Measurements from ENCODE around the gene DHRSX.
"Not testable (repeated sequence)": the region's sequence is repeated elsewhere in the genome, so short reads cannot be mapped to it uniquely, and the experiment has no call there.

DHRSX gene

DNA sequence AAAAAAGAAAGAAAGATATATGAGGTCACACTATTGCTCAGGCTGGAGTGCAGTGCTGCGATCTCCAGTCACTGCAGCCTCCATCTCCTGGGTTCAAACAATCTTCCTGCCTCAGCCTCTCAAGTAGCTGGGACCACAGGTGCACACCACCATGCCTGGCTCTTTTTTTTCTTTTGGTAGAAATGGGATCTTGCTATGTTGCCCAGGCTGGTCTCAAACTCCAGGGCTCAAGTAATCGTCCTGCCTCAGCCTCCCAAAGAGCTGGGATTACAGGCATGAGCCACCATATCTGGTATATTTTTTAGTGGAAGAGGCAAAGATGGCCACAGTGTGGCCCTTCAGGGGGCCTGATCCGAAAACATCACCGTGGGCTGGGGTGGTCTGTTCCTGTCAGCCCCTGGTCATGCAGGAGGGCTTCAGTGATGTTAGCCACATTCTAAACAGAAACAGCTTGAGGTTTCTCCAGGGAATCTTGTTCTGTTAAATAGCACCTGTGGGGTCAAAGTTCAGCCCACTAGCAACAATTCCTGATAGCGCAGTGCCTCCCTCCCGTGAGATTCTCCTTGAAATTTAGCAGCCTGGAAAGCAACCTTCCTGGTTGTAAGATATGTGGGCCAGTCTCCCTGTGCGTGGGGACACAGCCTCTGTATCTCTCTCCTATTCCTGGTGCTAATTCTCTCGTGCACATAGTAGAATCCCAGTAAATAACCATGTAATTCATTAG lies 7.3 kb upstream of the DHRSX start:
- H3K4me1 ChIP-seq (ENCODE audit: control insufficient read depth in 2 of 2, insufficient read depth in 1 of 2, low read depth in 1 of 2, low read length in 2 of 2): no peaks in the 10 kb centered on the region
- no peak overlapping the region for H4K8ac ChIP-seq (ENCODE audit: low read depth, low read length)
- H3K79me1 ChIP-seq (ENCODE audit: low read depth, low read length): no peaks in the 10 kb centered on the region
- no peak for DNase-seq (ENCODE audit: low spot score)
- H2BK15ac ChIP-seq (ENCODE audit: low read length): no peak overlapping the region
- H3K36me3 ChIP-seq (replicated peaks in 1 of 2; ENCODE audit: control insufficient read depth in 2 of 2, insufficient read depth in 2 of 2, low read length in 2 of 2): no peaks in the 10 kb centered on the region
- no peak overlapping the region for H4K91ac ChIP-seq (ENCODE audit: low read depth, low read length, poor library complexity)
- peaks cover 2 to 9% of the 10 kb centered on the region in 2 donors for H3K9me3 ChIP-seq (replicated peaks in 1 of 2; ENCODE audit: control insufficient read depth in 2 of 2, insufficient read depth in 1 of 2, low read depth in 1 of 2, low read length in 2 of 2)
- no peak overlapping the region for H2BK5ac ChIP-seq (ENCODE audit: low read length)
- no peaks in the 10 kb centered on the region for H3K27me3 ChIP-seq (ENCODE audit: control insufficient read depth in 3 of 3, insufficient read depth in 3 of 3, low read depth in 1 of 3, low read length in 3 of 3)
- H2AK5ac ChIP-seq (ENCODE audit: low read depth, low read length): no peak overlapping the region
- no CpG with 5 or more reads among the region's 8 CpGs for WGBS, 2 donors (ENCODE audit: extremely low coverage in 2 of 2, insufficient read length in 2 of 2, insufficient replicate concordance in 1 of 2)
- H3K23ac ChIP-seq (ENCODE audit: low read depth, low read length, poor library complexity): no peak overlapping the region
- H3K4me3 ChIP-seq (ENCODE audit: low read length in 2 of 2): no peak overlapping the region
- no peak overlapping the region for H2BK120ac ChIP-seq (ENCODE audit: low read depth, low read length)
- H2AFZ ChIP-seq (ENCODE audit: low read length): no peak overlapping the region
- H3K4ac ChIP-seq (ENCODE audit: low read length): no peak overlapping the region
- no peak overlapping the region for H3K27ac ChIP-seq (replicated peaks; ENCODE audit: low read length)
- H3K14ac ChIP-seq (ENCODE audit: low read length): no peak overlapping the region
- no peak overlapping the region for H3K4me2 ChIP-seq (ENCODE audit: insufficient read depth, low read length, poor library complexity, severe bottlenecking)
- no peak overlapping the region for H2BK12ac ChIP-seq (ENCODE audit: low read length)
- no peak overlapping the region for H3K18ac ChIP-seq (ENCODE audit: low read length)
- no peak overlapping the region for H3K9ac ChIP-seq (ENCODE audit: low read depth, low read length, poor library complexity)

- H2AFZ ChIP-seq (ENCODE audit: low read length): no peak overlapping the region
- no peak overlapping the region for H3K4ac ChIP-seq (ENCODE audit: low read length)
- no peak overlapping the region for H3K14ac ChIP-seq (ENCODE audit: low read length)
- no peak overlapping the region for H4K8ac ChIP-seq (ENCODE audit: low read depth, low read length)
- no peak overlapping the region for H2BK120ac ChIP-seq (ENCODE audit: low read depth, low read length)
- no peaks in the 10 kb centered on the region for H3K79me1 ChIP-seq (ENCODE audit: low read depth, low read length)
- H3K4me3 ChIP-seq (ENCODE audit: low read length in 2 of 2): no peak overlapping the region
- H2BK12ac ChIP-seq (ENCODE audit: low read length): no peak overlapping the region
- H2BK5ac ChIP-seq (ENCODE audit: low read length): no peak overlapping the region
- no peak overlapping the region for H3K18ac ChIP-seq (ENCODE audit: low read length)
- H3K4me2 ChIP-seq (ENCODE audit: insufficient read depth, low read length, poor library complexity, severe bottlenecking): no peak overlapping the region
- H3K9ac ChIP-seq (ENCODE audit: low read depth, low read length, poor library complexity): no peak overlapping the region
- no peaks in the 10 kb centered on the region for H3K27me3 ChIP-seq (ENCODE audit: control insufficient read depth in 3 of 3, insufficient read depth in 3 of 3, low read depth in 1 of 3, low read length in 3 of 3)
- H4K91ac ChIP-seq (ENCODE audit: low read depth, low read length, poor library complexity): no peak overlapping the region
- H3K23ac ChIP-seq (ENCODE audit: low read depth, low read length, poor library complexity): no peak overlapping the region
- no peaks in the 10 kb centered on the region for H3K36me3 ChIP-seq (replicated peaks in 1 of 2; ENCODE audit: control insufficient read depth in 2 of 2, insufficient read depth in 2 of 2, low read length in 2 of 2)
- no CpG with 5 or more reads among the region's 3 CpGs for WGBS, 2 donors (ENCODE audit: extremely low coverage in 2 of 2, insufficient read length in 2 of 2, insufficient replicate concordance in 1 of 2)
- no peak overlapping the region for H2AK5ac ChIP-seq (ENCODE audit: low read depth, low read length)
- no peaks in the 10 kb centered on the region for H3K4me1 ChIP-seq (ENCODE audit: control insufficient read depth in 2 of 2, insufficient read depth in 1 of 2, low read depth in 1 of 2, low read length in 2 of 2)
- no peak overlapping the region for H2BK15ac ChIP-seq (ENCODE audit: low read length)
- peaks cover 2 to 9% of the 10 kb centered on the region in 2 donors for H3K9me3 ChIP-seq (replicated peaks in 1 of 2; ENCODE audit: control insufficient read depth in 2 of 2, insufficient read depth in 1 of 2, low read depth in 1 of 2, low read length in 2 of 2)
- no peak overlapping the region for H3K27ac ChIP-seq (replicated peaks; ENCODE audit: low read length)
- no peak for DNase-seq (ENCODE audit: low spot score)
Measured at GRCh38 chrX:2507196-2507595, 6.4 kb upstream of the DHRSX start.

DNA sequence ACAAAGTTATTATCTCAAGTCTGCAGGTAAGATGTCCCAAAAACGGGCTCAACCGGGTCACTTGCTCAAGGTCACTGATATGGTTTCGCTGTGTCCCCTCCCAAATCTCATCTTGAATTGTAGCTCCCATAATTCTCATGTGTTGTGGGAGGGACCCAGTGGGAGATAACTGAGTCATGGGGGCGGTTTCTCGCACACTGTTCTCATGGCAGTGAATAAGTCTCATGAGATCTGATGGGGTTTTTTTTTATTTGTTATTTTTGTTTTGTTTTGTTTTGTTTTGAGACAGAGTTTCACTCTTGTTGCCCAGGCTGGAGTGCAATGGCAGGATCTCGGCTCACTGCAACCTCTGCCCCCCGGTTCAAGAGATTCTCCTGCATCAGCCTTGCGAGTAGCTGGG lies 4.6 kb upstream of the DHRSX start:
- not testable (repeated sequence) for H2AK5ac ChIP-seq (ENCODE audit: low read depth, low read length); H3K14ac ChIP-seq (ENCODE audit: low read length); H4K8ac ChIP-seq (ENCODE audit: low read depth, low read length); H2AFZ ChIP-seq (ENCODE audit: low read length); H4K91ac ChIP-seq (ENCODE audit: low read depth, low read length, poor library complexity); H2BK120ac ChIP-seq (ENCODE audit: low read depth, low read length); H2BK15ac ChIP-seq (ENCODE audit: low read length); H3K27ac ChIP-seq (replicated peaks; ENCODE audit: low read length); H3K27me3 ChIP-seq (ENCODE audit: control insufficient read depth in 3 of 3, insufficient read depth in 3 of 3, low read depth in 1 of 3, low read length in 3 of 3); H3K4me1 ChIP-seq (ENCODE audit: control insufficient read depth in 2 of 2, insufficient read depth in 1 of 2, low read depth in 1 of 2, low read length in 2 of 2); H3K4ac ChIP-seq (ENCODE audit: low read length); H3K18ac ChIP-seq (ENCODE audit: low read length); H3K23ac ChIP-seq (ENCODE audit: low read depth, low read length, poor library complexity); H3K9me3 ChIP-seq (replicated peaks in 1 of 2; ENCODE audit: control insufficient read depth in 2 of 2, insufficient read depth in 1 of 2, low read depth in 1 of 2, low read length in 2 of 2); H3K79me1 ChIP-seq (ENCODE audit: low read depth, low read length); H3K4me2 ChIP-seq (ENCODE audit: insufficient read depth, low read length, poor library complexity, severe bottlenecking); DNase-seq (ENCODE audit: low spot score); H2BK5ac ChIP-seq (ENCODE audit: low read length); H3K36me3 ChIP-seq (replicated peaks in 1 of 2; ENCODE audit: control insufficient read depth in 2 of 2, insufficient read depth in 2 of 2, low read length in 2 of 2); H2BK12ac ChIP-seq (ENCODE audit: low read length); H3K4me3 ChIP-seq (ENCODE audit: low read length in 2 of 2); H3K9ac ChIP-seq (ENCODE audit: low read depth, low read length, poor library complexity)
- WGBS, 2 donors (ENCODE audit: extremely low coverage in 2 of 2, insufficient read length in 2 of 2, insufficient replicate concordance in 1 of 2): no CpG with 5 or more reads among the region's 8 CpGs

DNA sequence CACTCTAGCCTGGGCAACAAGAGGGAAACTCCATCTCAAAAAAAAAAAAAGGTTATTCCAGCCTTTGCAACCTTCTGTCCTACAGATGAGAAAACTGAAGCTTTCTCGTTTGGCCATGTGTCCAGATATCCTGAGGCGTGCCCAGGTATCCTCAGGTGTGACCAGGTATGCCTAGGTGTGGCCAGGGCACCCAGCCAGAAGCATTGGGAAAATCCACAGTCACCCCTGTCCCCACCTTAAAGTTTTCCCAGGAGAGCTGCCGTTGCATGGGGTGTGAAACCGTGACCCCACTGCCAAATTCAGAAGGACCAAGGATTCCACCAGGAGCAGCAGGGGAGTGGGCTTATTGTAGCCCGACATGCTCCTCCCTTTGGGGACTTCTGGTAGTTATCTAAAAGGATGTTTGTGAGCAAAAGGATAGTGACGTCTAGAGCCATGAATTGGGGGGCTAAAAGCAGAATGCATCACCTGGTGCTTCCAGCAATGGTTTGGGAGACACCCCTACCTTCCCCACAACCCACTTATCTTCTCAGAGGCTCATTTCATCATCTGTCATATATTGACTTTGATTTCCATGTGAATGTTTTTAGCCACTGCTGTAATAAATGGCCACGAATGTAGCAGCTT lies 4.0 kb upstream of the DHRSX start:
- Histone ChIP-seq H3K27me3 (ENCODE audit: control insufficient read depth in 3 of 3, insufficient read depth in 3 of 3, low read depth in 1 of 3, low read length in 3 of 3) (no peaks in the 10 kb centered on the region), H3K4me3 (ENCODE audit: low read length in 2 of 2) (no peak overlapping the region), H3K9ac (ENCODE audit: low read depth, low read length, poor library complexity) (no peak overlapping the region), H3K9me3 (replicated peaks in 1 of 2; ENCODE audit: control insufficient read depth in 2 of 2, insufficient read depth in 1 of 2, low read depth in 1 of 2, low read length in 2 of 2) (no peaks in the 10 kb centered on the region), H3K4me1 (ENCODE audit: control insufficient read depth in 2 of 2, insufficient read depth in 1 of 2, low read depth in 1 of 2, low read length in 2 of 2) (no peaks in the 10 kb centered on the region), H3K18ac (ENCODE audit: low read length) (peak overlapping the region; percentile 21), H3K27ac (replicated peaks; ENCODE audit: low read length) (no peak overlapping the region), H2BK15ac (ENCODE audit: low read length) (no peak overlapping the region), H2AK5ac (ENCODE audit: low read depth, low read length) (no peak overlapping the region), H4K91ac (ENCODE audit: low read depth, low read length, poor library complexity) (no peak overlapping the region), H2AFZ (ENCODE audit: low read length) (no peak overlapping the region), H3K23ac (ENCODE audit: low read depth, low read length, poor library complexity) (no peak overlapping the region), H4K8ac (ENCODE audit: low read depth, low read length) (no peak overlapping the region), H2BK5ac (ENCODE audit: low read length) (no peak overlapping the region), H3K79me1 (ENCODE audit: low read depth, low read length) (peaks cover 2% of the 10 kb centered on the region), H3K4me2 (ENCODE audit: insufficient read depth, low read length, poor library complexity, severe bottlenecking) (no peak overlapping the region), H2BK12ac (ENCODE audit: low read length) (no peak overlapping the region), H2BK120ac (ENCODE audit: low read depth, low read length) (no peak overlapping the region), H3K36me3 (replicated peaks in 1 of 2; ENCODE audit: control insufficient read depth in 2 of 2, insufficient read depth in 2 of 2, low read length in 2 of 2) (no peaks in the 10 kb centered on the region), H3K14ac (ENCODE audit: low read length) (no peak overlapping the region), H3K4ac (ENCODE audit: low read length) (no peak overlapping the region)
- DNase-seq (ENCODE audit: low spot score): no peak
- WGBS, 2 donors (ENCODE audit: extremely low coverage in 2 of 2, insufficient read length in 2 of 2, insufficient replicate concordance in 1 of 2): no CpG with 5 or more reads among the region's 7 CpGs
